IMR-90 (cell line): ENCODE results near the gene KDSR.
A peak's percentile ranks its signal among the peaks of the same experiment; 100 is the strongest.

Source experiments
- CHD1 ChIP-seq: IDR thresholded peaks from 2 replicates; pipeline ENCODE4 v1.6.1; 2012; ENCODE audit warnings: low read depth, low read length, improper control_type of control experiment
- MAFK ChIP-seq: IDR thresholded peaks from 2 replicates; pipeline ENCODE4 v1.6.1; 2012; ENCODE audit warnings: low read depth, low read length, improper control_type of control experiment
- MAZ ChIP-seq: IDR thresholded peaks from 2 replicates; pipeline ENCODE4 v1.6.1; 2012; ENCODE audit warnings: low read depth, mild to moderate bottlenecking, low read length, improper control_type of control experiment, moderate library complexity, borderline replicate concordance
- POLR2A ChIP-seq: IDR thresholded peaks from 2 replicates; pipeline ENCODE4 v1.6.1; 2012; ENCODE audit warnings: mild to moderate bottlenecking, low read depth, low read length
- TF ChIP-seq, protein P1 (sequence below): conservative IDR thresholded peaks from 2 replicates; pipeline ENCODE4 v1.5.1; 2012; ENCODE audit warnings: mild to moderate bottlenecking, low read depth, low read length, improper control_type of control experiment
- TF ChIP-seq, protein P2 (sequence below): fragments of 150-350 bp; IDR thresholded peaks from 2 replicates; pipeline ENCODE4 v1.6.1; 2017; ENCODE audit warnings: mild to moderate bottlenecking, antibody characterized with exemption, low read length, low read depth

GRCh38 chr18:63367053-63367953, at the start of gene KDSR:
- TF ChIP-seq, protein P1, sequence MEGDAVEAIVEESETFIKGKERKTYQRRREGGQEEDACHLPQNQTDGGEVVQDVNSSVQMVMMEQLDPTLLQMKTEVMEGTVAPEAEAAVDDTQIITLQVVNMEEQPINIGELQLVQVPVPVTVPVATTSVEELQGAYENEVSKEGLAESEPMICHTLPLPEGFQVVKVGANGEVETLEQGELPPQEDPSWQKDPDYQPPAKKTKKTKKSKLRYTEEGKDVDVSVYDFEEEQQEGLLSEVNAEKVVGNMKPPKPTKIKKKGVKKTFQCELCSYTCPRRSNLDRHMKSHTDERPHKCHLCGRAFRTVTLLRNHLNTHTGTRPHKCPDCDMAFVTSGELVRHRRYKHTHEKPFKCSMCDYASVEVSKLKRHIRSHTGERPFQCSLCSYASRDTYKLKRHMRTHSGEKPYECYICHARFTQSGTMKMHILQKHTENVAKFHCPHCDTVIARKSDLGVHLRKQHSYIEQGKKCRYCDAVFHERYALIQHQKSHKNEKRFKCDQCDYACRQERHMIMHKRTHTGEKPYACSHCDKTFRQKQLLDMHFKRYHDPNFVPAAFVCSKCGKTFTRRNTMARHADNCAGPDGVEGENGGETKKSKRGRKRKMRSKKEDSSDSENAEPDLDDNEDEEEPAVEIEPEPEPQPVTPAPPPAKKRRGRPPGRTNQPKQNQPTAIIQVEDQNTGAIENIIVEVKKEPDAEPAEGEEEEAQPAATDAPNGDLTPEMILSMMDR: no peak
- TF ChIP-seq MAFK (no peak), MAZ (peak; percentile 87), POLR2A (peak; percentile 95), CHD1 (no peak)
- TF ChIP-seq, protein P2, sequence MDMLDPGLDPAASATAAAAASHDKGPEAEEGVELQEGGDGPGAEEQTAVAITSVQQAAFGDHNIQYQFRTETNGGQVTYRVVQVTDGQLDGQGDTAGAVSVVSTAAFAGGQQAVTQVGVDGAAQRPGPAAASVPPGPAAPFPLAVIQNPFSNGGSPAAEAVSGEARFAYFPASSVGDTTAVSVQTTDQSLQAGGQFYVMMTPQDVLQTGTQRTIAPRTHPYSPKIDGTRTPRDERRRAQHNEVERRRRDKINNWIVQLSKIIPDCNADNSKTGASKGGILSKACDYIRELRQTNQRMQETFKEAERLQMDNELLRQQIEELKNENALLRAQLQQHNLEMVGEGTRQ: no peak
